H4 (cell line): ENCODE measurements around the gene MXRA7. TPM values are rescaled to one million over a fixed set of nuclear protein-coding genes. Genes with fewer than 3 reads are reported as not detected.
"Not testable (repeated sequence)": the region's sequence is repeated elsewhere in the genome, so short reads cannot be mapped to it uniquely, and the experiment has no call there.

Experiments used
- DNase-seq: peaks from one replicate; pipeline ENCODE4 v3.0.0-alpha.2; 2015; ENCODE audit warnings: low spot score
- total RNA-seq: library from RNA; depleted of rRNA; stranded (reverse); fragments of >200 nt; shearing (Covaris generic); gene quantifications from 2 replicates; pipeline ENCODE4 v1.2.3, GENCODE V29; 2014

Gene MXRA7
- total RNA-seq, 1 experiment from 2014 or later: 167 TPM

GRCh38 chr17:76716146-76716838 lies 5.5 kb upstream of the MXRA7 start:
- peak; percentile 100 for DNase-seq

- no peak for DNase-seq
Measured at GRCh38 chr17:76715496-76715830, 4.7 kb upstream of the MXRA7 start.

- DNase-seq: peak; percentile 49
Measured at GRCh38 chr17:76714822-76715495, 4.2 kb upstream of the MXRA7 start.

- DNase-seq: no peak
Measured at GRCh38 chr17:76714336-76714735, 3.6 kb upstream of the MXRA7 start.

- no peak for DNase-seq
Measured at GRCh38 chr17:76713765-76714164, 3.0 kb upstream of the MXRA7 start.

GRCh38 chr17:76712321-76712720 lies 1.6 kb upstream of the MXRA7 start:
- not testable (repeated sequence) for DNase-seq

DNA sequence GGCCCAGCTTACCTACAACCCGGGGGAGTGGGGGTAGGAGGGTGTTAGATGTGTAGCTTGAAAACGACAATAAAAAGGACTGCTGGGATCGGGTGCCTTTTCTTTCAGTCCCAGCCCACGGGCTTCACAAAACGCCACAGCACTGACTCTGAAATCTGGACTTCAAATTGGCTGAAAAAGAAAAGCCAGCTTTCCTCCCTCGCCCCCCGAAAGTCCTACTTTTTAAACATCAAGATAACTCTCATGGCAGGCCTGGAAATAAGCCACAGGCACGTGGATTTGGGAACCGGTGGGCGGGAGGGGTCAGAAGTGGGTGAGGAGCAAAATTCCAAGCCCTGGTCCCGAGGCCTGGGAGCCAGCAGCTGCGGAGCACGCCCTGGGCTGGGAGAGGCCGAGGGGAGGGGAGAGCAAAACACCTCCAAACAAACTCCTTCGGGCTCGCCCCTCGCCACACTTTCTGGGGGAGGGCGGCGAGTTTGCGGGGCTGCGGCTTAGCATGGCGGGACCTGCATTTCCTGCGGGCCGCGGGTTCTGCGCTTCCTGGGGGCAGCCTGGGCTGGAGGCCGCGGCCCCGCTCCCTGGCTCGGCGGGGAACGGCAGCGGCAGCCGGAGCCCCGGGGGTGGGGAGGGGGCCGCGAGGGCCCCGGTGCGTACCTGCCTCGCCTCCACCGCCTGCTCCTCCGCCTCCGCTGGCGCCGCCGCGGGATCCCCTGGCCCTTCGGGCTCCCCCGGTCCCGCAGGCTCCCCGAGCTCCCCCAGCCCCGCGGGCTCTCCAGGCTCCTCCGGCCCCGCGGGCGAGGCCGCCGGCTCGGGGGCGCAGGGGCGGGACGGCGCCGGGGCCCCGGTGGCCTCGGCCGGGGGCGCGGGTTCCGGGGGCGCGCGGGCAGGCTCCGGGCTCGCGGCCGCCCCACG lies 558 bp downstream of the MXRA7 start:
- not testable (repeated sequence) for DNase-seq

DNA sequence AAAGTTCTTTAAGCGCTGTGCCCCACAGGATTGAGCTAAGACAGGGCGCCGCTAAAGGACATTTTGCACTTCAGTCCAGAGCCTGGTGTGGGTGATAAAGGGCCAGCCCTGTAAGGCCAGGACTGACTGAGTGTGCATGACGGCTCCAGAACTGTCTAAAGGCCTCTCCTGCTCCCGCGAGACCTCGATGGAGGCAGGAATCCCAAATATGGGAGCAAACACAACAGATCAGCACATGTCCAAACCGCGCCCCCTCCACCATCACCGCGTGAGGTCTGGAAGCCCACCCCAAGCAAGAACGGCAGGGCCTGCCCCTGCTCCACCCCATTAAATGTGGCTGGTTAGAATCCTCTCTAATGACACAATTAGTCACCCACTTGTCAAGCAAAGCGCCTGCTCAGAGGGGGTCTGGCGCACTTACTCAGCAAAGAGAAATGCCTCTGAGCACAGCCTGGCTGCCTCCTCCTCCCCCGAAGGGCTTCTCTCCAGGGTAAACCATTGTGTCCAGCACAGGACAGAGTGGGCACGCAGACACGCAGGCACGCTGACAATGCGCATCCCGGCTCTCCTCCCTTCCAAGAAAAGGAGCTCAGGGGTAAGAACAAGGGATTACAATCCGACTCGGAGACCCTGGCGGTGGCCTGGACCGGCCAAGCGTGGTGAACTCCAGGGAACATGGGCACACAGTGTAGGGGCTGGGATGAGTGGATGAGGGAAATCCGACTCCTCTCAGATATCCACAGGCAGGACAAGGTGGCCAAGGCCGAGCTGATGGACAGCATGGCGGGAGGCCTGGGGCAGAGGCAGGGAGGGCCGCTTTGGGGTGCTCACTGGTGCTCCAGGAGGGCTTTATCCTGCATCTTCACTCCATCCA lies 1.5 kb downstream of the MXRA7 start:
- peak; percentile 94 for DNase-seq

DNA sequence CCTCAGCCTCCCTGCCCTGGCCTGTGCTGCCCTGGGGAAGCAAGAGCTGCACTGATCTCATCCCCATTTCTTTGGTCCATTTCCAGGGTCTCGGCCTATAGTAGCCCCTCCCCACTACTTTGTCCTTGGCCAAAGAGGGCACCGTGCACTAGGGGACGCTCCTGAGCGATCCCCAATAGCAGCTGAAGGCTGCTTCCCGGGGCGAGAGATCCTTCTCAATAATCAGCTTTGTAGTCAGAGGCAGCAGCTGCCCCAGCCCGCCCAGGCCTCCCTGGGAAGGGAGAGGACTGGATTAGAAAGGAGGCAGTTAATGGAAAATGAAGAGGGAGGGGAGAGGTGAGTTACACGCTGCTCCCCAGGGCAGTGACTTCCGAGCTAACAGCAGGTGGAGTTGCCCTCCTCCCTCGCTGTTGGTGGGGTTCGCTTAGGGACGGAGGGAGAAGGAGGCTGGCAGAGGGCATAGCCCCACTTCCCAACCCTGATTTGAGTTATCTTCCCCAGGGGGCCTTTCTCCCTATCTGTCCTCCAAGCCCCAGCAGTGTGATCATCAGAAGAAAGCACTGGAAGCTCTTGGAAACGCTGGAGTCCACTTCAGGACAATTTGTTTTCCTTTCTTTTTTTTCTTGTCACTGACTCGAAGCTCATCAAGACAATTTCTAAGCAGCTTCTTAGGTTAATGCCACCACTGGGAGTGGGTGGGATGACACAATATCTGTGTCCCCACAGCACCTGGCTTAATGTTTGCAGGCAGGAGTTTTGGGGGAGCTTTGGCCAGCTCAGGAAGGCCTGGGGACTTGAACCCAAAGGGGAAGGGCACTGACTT lies 2.6 kb downstream of the MXRA7 start:
- no peak for DNase-seq

DNA sequence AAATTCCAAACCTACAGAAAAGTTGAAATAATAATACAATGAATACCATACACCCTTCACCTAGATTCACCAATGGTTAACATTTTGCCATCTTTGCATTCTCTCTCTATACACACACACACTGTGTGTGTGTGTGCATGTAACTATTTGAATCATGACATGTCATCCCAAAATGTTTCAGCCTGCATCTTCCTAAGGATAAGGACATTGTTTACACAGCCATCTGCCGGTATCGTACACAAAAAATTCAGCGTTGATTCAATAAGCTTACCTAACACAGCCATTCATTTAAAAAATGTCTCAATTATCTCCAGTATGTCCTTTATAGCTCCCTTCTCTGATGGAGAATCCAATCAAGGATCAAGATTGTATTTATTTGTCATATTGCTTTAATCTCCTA lies 3.9 kb downstream of the MXRA7 start:
- no peak for DNase-seq

DNA sequence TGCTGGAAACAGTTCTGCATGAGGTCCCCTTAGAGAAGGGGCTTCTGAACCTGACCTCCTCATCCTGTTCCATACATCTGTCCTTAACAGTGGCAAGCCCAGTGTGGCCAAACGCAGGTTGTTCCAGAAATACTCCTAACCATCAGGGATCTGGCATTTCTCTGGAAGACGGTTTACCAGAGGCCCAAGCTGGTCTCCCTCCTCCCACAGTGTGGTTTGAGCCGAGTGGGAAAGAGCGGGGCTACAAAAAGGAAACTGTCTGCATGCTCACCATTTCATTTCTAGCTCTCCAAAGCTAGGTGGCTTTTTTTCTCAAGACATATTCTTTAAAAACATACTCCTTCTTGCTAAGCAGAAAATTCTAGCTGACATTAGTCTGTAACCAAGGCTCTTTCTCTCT lies 6.0 kb downstream of the MXRA7 start:
- no peak for DNase-seq

- DNase-seq: no peak
Measured at GRCh38 chr17:76702941-76703637, 7.7 kb downstream of the MXRA7 start.

- DNase-seq: no peak
Measured at GRCh38 chr17:76702076-76702475, 8.7 kb downstream of the MXRA7 start.

- no peak for DNase-seq
Measured at GRCh38 chr17:76701471-76701967, 9.2 kb downstream of the MXRA7 start.

DNA sequence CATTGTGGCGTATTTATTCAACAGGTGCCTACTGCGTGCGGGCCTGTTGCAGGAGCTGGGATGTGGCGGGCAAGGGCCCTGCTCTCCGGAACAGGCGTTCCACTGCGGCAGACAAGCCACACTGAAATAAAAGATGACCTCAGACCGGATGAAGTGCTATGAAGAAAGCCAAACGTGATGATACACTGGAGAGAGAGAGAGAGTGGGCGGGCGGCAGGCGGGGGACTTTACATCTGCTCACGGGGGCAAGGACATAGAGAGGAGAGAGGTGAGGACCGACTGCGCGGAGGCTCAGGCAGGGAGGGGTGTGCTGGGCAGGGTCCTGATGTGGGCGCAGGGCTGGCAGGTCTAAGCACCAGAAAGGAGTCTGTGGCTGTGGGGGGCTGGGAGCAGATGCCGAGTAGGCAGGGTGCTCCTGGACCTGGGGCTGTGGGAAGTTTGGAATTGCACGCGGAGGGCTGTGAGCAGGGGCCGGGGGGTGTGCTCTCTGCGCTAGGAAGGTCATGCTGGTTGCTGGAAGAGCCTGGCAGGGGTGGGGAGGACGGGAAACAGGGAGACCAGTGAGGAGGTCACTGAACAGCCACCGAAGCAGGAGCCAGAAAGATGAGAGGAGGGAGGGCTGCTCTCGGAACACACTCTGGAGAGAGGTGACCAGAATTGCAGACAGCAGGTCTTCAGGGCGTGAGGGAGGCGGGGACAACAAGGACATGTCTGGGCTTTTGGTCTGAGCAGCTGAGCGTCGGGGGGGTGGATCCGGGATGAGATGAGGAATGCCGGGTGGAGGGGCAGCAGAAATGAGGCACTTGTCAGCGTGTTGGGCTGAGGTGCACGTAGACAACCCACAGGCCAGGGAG lies 9.9 kb downstream of the MXRA7 start:
- no peak for DNase-seq

- no peak for DNase-seq
Measured at GRCh38 chr17:76700270-76700616, 10.5 kb downstream of the MXRA7 start.

DNA sequence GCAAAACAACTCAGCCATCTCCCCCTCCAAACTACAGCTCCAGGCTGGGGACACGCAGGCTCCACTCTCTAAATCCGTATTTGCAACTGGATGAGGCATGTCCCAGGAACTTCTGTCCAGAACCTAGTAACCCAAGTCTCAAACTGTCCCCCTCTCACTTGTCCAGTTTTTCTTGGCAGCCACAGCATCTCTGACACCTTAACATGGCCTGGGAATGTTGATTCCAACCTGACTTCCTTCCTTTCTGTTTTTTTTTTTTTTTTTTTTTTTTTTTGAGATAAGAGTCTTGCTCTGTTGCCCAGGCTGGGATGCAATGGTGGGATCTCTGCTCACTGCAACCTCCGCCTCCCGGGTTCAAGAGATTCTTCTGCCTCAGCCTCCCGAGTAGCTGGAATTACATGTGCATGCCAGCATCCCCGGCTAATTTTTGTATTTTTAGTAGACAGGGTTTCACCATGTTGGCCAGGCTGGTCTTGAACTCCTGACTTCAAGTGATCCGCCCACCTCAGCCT lies 12.2 kb downstream of the MXRA7 start:
- DNase-seq: not testable (repeated sequence)

GRCh38 chr17:76697702-76698465 lies 12.9 kb downstream of the MXRA7 start:
- no peak for DNase-seq
